OCI-LY7 (cell line): ENCODE results near the gene SPAST. TPM values are rescaled to one million over a fixed set of nuclear protein-coding genes. Genes with fewer than 3 reads are reported as not detected.
"Not testable (repeated sequence)": the region's sequence is repeated elsewhere in the genome, so short reads cannot be mapped to it uniquely, and the experiment has no call there.

Experiments
- BruUV-seq: library from RNA; stranded (reverse); fragments of 400-500 nt; replicated peaks from 2 replicates; lab custom pipeline; 2021; lab: Mats Ljungman, UMichigan
- CTCF ChIA-PET: fragments of 300-600 bp; sonication (Branson Sonifier 250); formaldehyde crosslinking; loops from one replicate; lab custom pipeline; 2022; ENCODE audit warnings: antibody characterized with exemption; ENCODE audit not compliant: unreplicated experiment; lab: Charles Lee
- POLR2A ChIA-PET: fragments of 300-600 bp; sonication (Branson Sonifier 250); formaldehyde crosslinking; loops from one replicate; lab custom pipeline; 2022; ENCODE audit warnings: antibody characterized with exemption; lab: Charles Lee
- DNase-seq: peaks from one replicate; pipeline ENCODE4 v3.0.0-alpha.2; 2015; ENCODE audit warnings: low spot score
- H2AFZ ChIP-seq: fragments of 200-600 bp; sonication (generic), shearing (Covaris generic); 2 replicates; pipeline ENCODE4 v1.6.1; 2014; ENCODE audit warnings: mild to moderate bottlenecking, antibody characterized with exemption, low read length, moderate library complexity
- H3K27ac ChIP-seq: fragments of 200-600 bp; sonication (generic); 2 replicates; pipeline ENCODE4 v1.5.1; 2014; ENCODE audit warnings: mixed run types, low read depth, mild to moderate bottlenecking, moderate library complexity, low read length, inconsistent platforms; ENCODE audit not compliant: poor library complexity, severe bottlenecking
- H3K36me3 ChIP-seq: fragments of 200-600 bp; sonication (generic); 2 replicates; pipeline ENCODE4 v1.6.1; 2014; ENCODE audit warnings: mild to moderate bottlenecking, antibody characterized with exemption, low read length, moderate library complexity, mixed read lengths; ENCODE audit not compliant: insufficient read depth
- H3K4me1 ChIP-seq: fragments of 200-600 bp; sonication (generic); 2 replicates; pipeline ENCODE4 v1.5.1; 2014; ENCODE audit warnings: mild to moderate bottlenecking, low read length; ENCODE audit not compliant: insufficient read depth, poor library complexity, severe bottlenecking
- H3K4me2 ChIP-seq: fragments of 200-600 bp; sonication (generic); 2 replicates; pipeline ENCODE4 v1.6.1; 2014; ENCODE audit warnings: mild to moderate bottlenecking, low read length
- H3K4me3 ChIP-seq: fragments of 200-600 bp; sonication (generic); 2 replicates; pipeline ENCODE4 v1.5.1; 2014; ENCODE audit warnings: mild to moderate bottlenecking, low read depth, low read length; ENCODE audit not compliant: poor library complexity, severe bottlenecking
- H3K79me2 ChIP-seq: fragments of 200-600 bp; sonication (generic); 2 replicates; pipeline ENCODE4 v1.6.1; 2016; ENCODE audit warnings: low read depth, mild to moderate bottlenecking, low read length, moderate library complexity, mixed read lengths; ENCODE audit not compliant: insufficient read depth
- H3K9me2 ChIP-seq: fragments of 200-600 bp; sonication (generic); 2 replicates; pipeline ENCODE4 v1.6.1; 2016; ENCODE audit warnings: mild to moderate bottlenecking, low read length, mixed read lengths; ENCODE audit not compliant: insufficient read depth
- H3K9me3 ChIP-seq: fragments of 200-600 bp; sonication (generic); 2 replicates; pipeline ENCODE4 v1.6.1; 2014; ENCODE audit warnings: mild to moderate bottlenecking, mixed run types, low read length, mixed read lengths
- H4K20me1 ChIP-seq: fragments of 200-600 bp; sonication (generic); 2 replicates; pipeline ENCODE4 v1.6.1; 2014; ENCODE audit warnings: mild to moderate bottlenecking, antibody characterized with exemption, low read length, moderate library complexity, mixed read lengths; ENCODE audit not compliant: insufficient read depth
- CTCF ChIP-seq: fragments of 200-600 bp; sonication (generic); conservative IDR thresholded peaks from 2 replicates; pipeline ENCODE4 v1.5.1; 2014; ENCODE audit warnings: mild to moderate bottlenecking, antibody characterized with exemption, low read length, moderate library complexity, mixed read lengths
- EZH2phosphoT487 ChIP-seq: fragments of 200-600 bp; sonication (generic); IDR thresholded peaks from 2 replicates; pipeline ENCODE4 v1.6.1; 2018; ENCODE audit warnings: low read depth, borderline replicate concordance, mild to moderate bottlenecking, mixed run types, antibody characterized with exemption, low read length, moderate library complexity, mixed read lengths
- intact Hi-C: fragments of 100-400 bp; cut with micrococcal nuclease; formaldehyde crosslinking; loops from one replicate; pipeline ENCODE4 v1.10.0; 2022; ENCODE audit not compliant: unreplicated experiment
- total RNA-seq, 2 experiments: library from RNA; depleted of rRNA in 1 of 2; stranded (reverse); fragments of >200 nt in 1 of 2; shearing (Covaris generic) in 1 of 2; gene quantifications; 2 replicates each; pipeline ENCODE4 v1.2.3, GENCODE V29; 2014 to 2022

Gene SPAST
- total RNA-seq, 2 experiments from 2014 or later: 26.4 to 30.0 TPM

GRCh38 chr2:32159678-32160077 is 96.3 kb downstream of the SPAST start:
- no peak overlapping the region for H3K4me2 ChIP-seq
- intact Hi-C loops: loop anchor here (10.0 kb wide), 1 partner anchor 905 kb away; no protein-coding TSS in a partner anchor
- peaks cover 10% of the 10 kb centered on the region; the same call in 1 of the 2 replicates for H3K36me3 ChIP-seq
- H3K4me1 ChIP-seq: peaks cover 5% of the 10 kb centered on the region
- H3K9me3 ChIP-seq: no peaks in the 10 kb centered on the region
- H3K79me2 ChIP-seq: peaks cover 3% of the 10 kb centered on the region; the same call in 1 of the 2 replicates
- H3K27ac ChIP-seq: no peak overlapping the region
- H3K9me2 ChIP-seq: no peaks in the 10 kb centered on the region
- H4K20me1 ChIP-seq: no peaks in the 10 kb centered on the region
- H2AFZ ChIP-seq: no peak overlapping the region
- BruUV-seq: no TSS peak
- no peak for TF ChIP-seq EZH2phosphoT487
- no peak for TF ChIP-seq CTCF
- no peak for DNase-seq
- ChIA-PET CTCF (no interaction called here), POLR2A (no interaction called here)
- H3K4me3 ChIP-seq: no peak overlapping the region

- H3K4me3 ChIP-seq: no peak overlapping the region
- H3K9me2 ChIP-seq: no peaks in the 10 kb centered on the region
- POLR2A ChIA-PET: interaction anchor here (0.9 kb wide), 1 partner anchor 122 kb away, joined by 3 read pairs; the partner anchor contains the start of gene DPY30
- TF ChIP-seq EZH2phosphoT487: no peak
- no peak for TF ChIP-seq CTCF
- DNase-seq: no peak
- H3K36me3 ChIP-seq: no peaks in the 10 kb centered on the region
- peaks cover 14% of the 10 kb centered on the region; the same call in 1 of the 2 replicates for H3K79me2 ChIP-seq
- H2AFZ ChIP-seq: no peak overlapping the region
- H3K9me3 ChIP-seq: no peaks in the 10 kb centered on the region
- peaks cover 6% of the 10 kb centered on the region for H3K4me1 ChIP-seq
- no peak overlapping the region for H3K27ac ChIP-seq
- no peaks in the 10 kb centered on the region for H4K20me1 ChIP-seq
- BruUV-seq: no TSS peak
- CTCF ChIA-PET: no interaction called here
- no peak overlapping the region for H3K4me2 ChIP-seq
- intact Hi-C loops: loop anchor here (10.0 kb wide), 1 partner anchor 906 kb away; no protein-coding TSS in a partner anchor
These were observed 97.9 kb downstream of the SPAST start for GRCh38 chr2:32161296-32161695.

GRCh38 chr2:32164254-32164653 is 100.9 kb downstream of the SPAST start:
- peaks cover 30% of the 10 kb centered on the region for H3K4me1 ChIP-seq
- peaks cover 39% of the 10 kb centered on the region; the same call in 1 of the 2 replicates for H3K79me2 ChIP-seq
- peak overlapping the region; percentile 57 for H3K4me2 ChIP-seq
- H2AFZ ChIP-seq, DNase-seq, BruUV-seq, H3K27ac ChIP-seq, H3K9me3 ChIP-seq, CTCF ChIA-PET, H3K9me2 ChIP-seq, H4K20me1 ChIP-seq, H3K36me3 ChIP-seq: not testable (repeated sequence)
- H3K4me3 ChIP-seq: peak overlapping the region; percentile 80
- POLR2A ChIA-PET: interaction anchor here (1.7 to 2.6 kb wide), 2 partner anchors 99 to 155 kb away, joined by 3 to 22 read pairs; partner anchors contain the start of gene SPAST
- intact Hi-C loops: loop anchor here (2.0 to 10.0 kb wide), 2 partner anchors 153 to 909 kb away; partner anchors contain the start of gene MEMO1

GRCh38 chr2:32165027-32165347 is 101.6 kb downstream of the SPAST start:
- CTCF ChIA-PET, DNase-seq, H3K9me3 ChIP-seq, H3K9me2 ChIP-seq, H3K36me3 ChIP-seq, H4K20me1 ChIP-seq, BruUV-seq: not testable (repeated sequence)
- Histone ChIP-seq H3K27ac (peak overlapping the region; percentile 66), H3K4me2 (peak overlapping the region; percentile 57), H3K79me2 (peaks cover 39% of the 10 kb centered on the region; the same call in 1 of the 2 replicates), H2AFZ (peak overlapping the region; percentile 65; the same call in 1 of the 2 replicates), H3K4me3 (peak overlapping the region; percentile 80), H3K4me1 (peaks cover 30% of the 10 kb centered on the region)
- intact Hi-C loops: loop anchor here (1.0 to 10.0 kb wide), 3 partner anchors 101 to 910 kb away; partner anchors contain the start of gene MEMO1
- POLR2A ChIA-PET: interaction anchor here (0.9 to 2.6 kb wide), 3 partner anchors 17 to 156 kb away, joined by 3 to 22 read pairs (median 4); partner anchors contain the start of gene SPAST
